GM23338 (cell line): ENCODE data around the gene FBLN5. TPM values are rescaled to one million over a fixed set of nuclear protein-coding genes. Genes with fewer than 3 reads are reported as not detected.

Experiments
- ATAC-seq: fragments of 200-7000 bp; cut with Tn5 transposase; 3 replicates; pipeline ENCODE4 v1.9.1; 2020
- DNase-seq: peaks from one replicate; pipeline ENCODE4 v3.0.0-alpha.2; 2015; ENCODE audit warnings: low spot score
- H2AFZ ChIP-seq: fragments of 200-600 bp; sonication (generic); 2 replicates; pipeline ENCODE4 v1.8.0; 2016; ENCODE audit warnings: antibody characterized with exemption, mild to moderate bottlenecking, moderate library complexity
- H3F3A ChIP-seq: fragments of 200-600 bp; sonication (generic); replicated peaks from 2 replicates; pipeline ENCODE4 v1.8.0; 2017; ENCODE audit warnings: antibody characterized with exemption, mixed run types, low read depth
- H3K27ac ChIP-seq: fragments of 200-600 bp; sonication (generic); 2 replicates; pipeline ENCODE4 v1.6.1; 2016; ENCODE audit warnings: low read depth
- H3K27me3 ChIP-seq: fragments of 200-600 bp; sonication (generic); 2 replicates; pipeline ENCODE4 v1.8.0; 2016; ENCODE audit warnings: mild to moderate bottlenecking, mixed run types, moderate library complexity; ENCODE audit not compliant: insufficient read depth
- H3K36me3 ChIP-seq: fragments of 200-600 bp; sonication (generic); 2 replicates; pipeline ENCODE4 v1.8.0; 2016; ENCODE audit warnings: mild to moderate bottlenecking; ENCODE audit not compliant: insufficient read depth
- H3K4me1 ChIP-seq: fragments of 200-600 bp; sonication (generic); 2 replicates; pipeline ENCODE4 v1.8.0; 2016; ENCODE audit warnings: mild to moderate bottlenecking, moderate library complexity; ENCODE audit not compliant: insufficient read depth
- H3K4me2 ChIP-seq: fragments of 200-600 bp; sonication (generic); 2 replicates; pipeline ENCODE4 v1.7.1; 2017; ENCODE audit warnings: mixed run types
- H3K4me3 ChIP-seq: fragments of 200-600 bp; sonication (generic); 2 replicates; pipeline ENCODE4 v1.6.1; 2016; ENCODE audit warnings: mixed run types
- H3K79me2 ChIP-seq: fragments of 200-600 bp; sonication (generic); replicated peaks from 2 replicates; pipeline ENCODE4 v1.8.0; 2017; ENCODE audit warnings: mild to moderate bottlenecking; ENCODE audit not compliant: insufficient read depth
- H3K9me2 ChIP-seq: fragments of 200-600 bp; sonication (generic); 2 replicates; pipeline ENCODE4 v1.8.0; 2017; ENCODE audit not compliant: insufficient read depth
- H4K20me1 ChIP-seq: fragments of 200-600 bp; sonication (generic); replicated peaks from 2 replicates; pipeline ENCODE4 v1.8.0; 2017; ENCODE audit warnings: mild to moderate bottlenecking; ENCODE audit not compliant: insufficient read depth
- H3K27ac Mint-ChIP-seq: 2 replicates; pipeline ENCODE4 v1.8.0; 2020; ENCODE audit warnings: inconsistent platforms, mild to moderate bottlenecking, moderate library complexity, mixed read lengths
- H3K27me3 Mint-ChIP-seq: 3 replicates; pipeline ENCODE4 v1.8.0; 2022; ENCODE audit warnings: low read depth, mild to moderate bottlenecking, moderate library complexity, mixed read lengths, inconsistent platforms; ENCODE audit not compliant: insufficient read depth, poor library complexity
- H3K36me3 Mint-ChIP-seq: 3 replicates; pipeline ENCODE4 v1.8.0; 2021; ENCODE audit warnings: low read depth, mild to moderate bottlenecking, inconsistent platforms, moderate library complexity, mixed read lengths
- H3K4me1 Mint-ChIP-seq: 3 replicates; pipeline ENCODE4 v1.8.0; 2020; ENCODE audit warnings: mild to moderate bottlenecking, inconsistent platforms, mixed read lengths
- H3K4me3 Mint-ChIP-seq: 3 replicates; pipeline ENCODE4 v1.8.0; 2021; ENCODE audit warnings: moderate library complexity, mild to moderate bottlenecking, inconsistent platforms, mixed read lengths
- H3K9me3 Mint-ChIP-seq: 3 replicates; pipeline ENCODE4 v1.8.0; 2020; ENCODE audit warnings: moderate library complexity, mild to moderate bottlenecking, inconsistent platforms, mixed read lengths
- CREB1 ChIP-seq: fragments of 250-450 bp; sonication (Bioruptor Pico); IDR thresholded peaks from 2 replicates; pipeline ENCODE4 v1.5.0; 2020; ENCODE audit warnings: low read depth, mild to moderate bottlenecking, moderate library complexity
- EZH2 ChIP-seq: fragments of 200-600 bp; sonication (generic); IDR thresholded peaks from one replicate; pipeline ENCODE4 v1.8.0; 2017; ENCODE audit warnings: antibody characterized with exemption, mild to moderate bottlenecking, low read depth; ENCODE audit not compliant: unreplicated experiment
- EZH2phosphoT487 ChIP-seq: fragments of 200-600 bp; sonication (generic); IDR thresholded peaks from one replicate; pipeline ENCODE4 v1.8.1; 2018; ENCODE audit warnings: antibody characterized with exemption; ENCODE audit not compliant: unreplicated experiment
- JUNB ChIP-seq: IDR thresholded peaks from one replicate; pipeline ENCODE4 v1.6.1; 2016; ENCODE audit warnings: antibody characterized with exemption; ENCODE audit not compliant: unreplicated experiment
- NANOG ChIP-seq: IDR thresholded peaks from 2 replicates; pipeline ENCODE4 v1.6.1; 2016; ENCODE audit warnings: antibody characterized with exemption, borderline replicate concordance
- POLR2AphosphoS5 ChIP-seq: IDR thresholded peaks from 2 replicates; pipeline ENCODE4 v1.6.1; 2016; ENCODE audit warnings: antibody characterized with exemption, low read depth
- STAT1 ChIP-seq: IDR thresholded peaks from one replicate; pipeline ENCODE4 v1.6.1; 2016; ENCODE audit warnings: antibody characterized with exemption; ENCODE audit not compliant: unreplicated experiment
- ZNF114 ChIP-seq: fragments of 250-450 bp; sonication (Bioruptor Pico); IDR thresholded peaks from 2 replicates; pipeline ENCODE4 v1.5.0; 2020; ENCODE audit warnings: mild to moderate bottlenecking, moderate library complexity
- ZNF331 ChIP-seq: fragments of 250-450 bp; sonication (Bioruptor Pico); IDR thresholded peaks from 2 replicates; pipeline ENCODE4 v1.5.0; 2020; ENCODE audit warnings: low read depth, mild to moderate bottlenecking, moderate library complexity
- polyA plus RNA-seq: library from polyadenylated mRNA; unstranded; fragments of >200 nt; fragmentation: Nextera tagmentation; extraction: Ambion mirVana; gene quantifications from 2 replicates; pipeline ENCODE4 v1.2.1, GENCODE V29; 2016
- total RNA-seq: library from RNA; depleted of rRNA; stranded (reverse); fragments of >200 nt; shearing (Covaris generic); gene quantifications from 2 replicates; pipeline ENCODE4 v1.2.3, GENCODE V29; 2014
- TF ChIP-seq, protein P1 (sequence below), 2 experiments: fragments of 200-600 bp in 1 of 2; sonication (generic) in 1 of 2; conservative IDR thresholded peaks; 2 replicates each; pipeline versions ENCODE4 v1.5.1 to v1.6.1; 2016 to 2017; ENCODE audit warnings: antibody characterized with exemption in 2 of 2, low read depth in 2 of 2, mild to moderate bottlenecking in 2 of 2, moderate library complexity in 1 of 2
- TF ChIP-seq, protein P2 (sequence below): IDR thresholded peaks from 2 replicates; pipeline ENCODE4 v1.6.1; 2016; ENCODE audit warnings: antibody characterized with exemption
- TF ChIP-seq, protein P3 (sequence below): IDR thresholded peaks from one replicate; pipeline ENCODE4 v1.6.1; 2018; ENCODE audit warnings: antibody characterized with exemption; ENCODE audit not compliant: unreplicated experiment

The FBLN5 gene
- total and polyA plus RNA-seq, 2 experiments from 2014 or later, result 4.3 to 4.9 TPM

DNA sequence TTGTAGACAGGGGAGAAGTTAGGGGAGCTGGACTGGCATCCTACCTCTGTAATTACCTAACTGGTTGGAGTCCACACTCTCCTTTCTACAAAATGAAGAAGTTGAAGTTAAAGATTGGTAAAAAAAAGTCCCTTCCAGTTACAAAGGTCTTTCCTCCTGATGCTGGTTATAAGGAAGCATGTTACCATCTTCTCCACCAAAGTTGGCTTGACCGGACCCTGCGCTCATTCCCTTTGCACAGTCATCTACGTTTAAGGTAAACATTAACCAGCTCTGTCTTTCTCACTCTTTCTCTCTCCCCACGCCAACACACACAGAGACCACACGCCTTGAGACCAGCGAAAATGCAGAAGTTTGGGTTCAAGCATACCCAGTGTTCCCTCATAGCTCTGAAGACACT lies 11.9 kb downstream of the FBLN5 start (continued):
- TF ChIP-seq, protein P1, sequence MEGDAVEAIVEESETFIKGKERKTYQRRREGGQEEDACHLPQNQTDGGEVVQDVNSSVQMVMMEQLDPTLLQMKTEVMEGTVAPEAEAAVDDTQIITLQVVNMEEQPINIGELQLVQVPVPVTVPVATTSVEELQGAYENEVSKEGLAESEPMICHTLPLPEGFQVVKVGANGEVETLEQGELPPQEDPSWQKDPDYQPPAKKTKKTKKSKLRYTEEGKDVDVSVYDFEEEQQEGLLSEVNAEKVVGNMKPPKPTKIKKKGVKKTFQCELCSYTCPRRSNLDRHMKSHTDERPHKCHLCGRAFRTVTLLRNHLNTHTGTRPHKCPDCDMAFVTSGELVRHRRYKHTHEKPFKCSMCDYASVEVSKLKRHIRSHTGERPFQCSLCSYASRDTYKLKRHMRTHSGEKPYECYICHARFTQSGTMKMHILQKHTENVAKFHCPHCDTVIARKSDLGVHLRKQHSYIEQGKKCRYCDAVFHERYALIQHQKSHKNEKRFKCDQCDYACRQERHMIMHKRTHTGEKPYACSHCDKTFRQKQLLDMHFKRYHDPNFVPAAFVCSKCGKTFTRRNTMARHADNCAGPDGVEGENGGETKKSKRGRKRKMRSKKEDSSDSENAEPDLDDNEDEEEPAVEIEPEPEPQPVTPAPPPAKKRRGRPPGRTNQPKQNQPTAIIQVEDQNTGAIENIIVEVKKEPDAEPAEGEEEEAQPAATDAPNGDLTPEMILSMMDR (conservative IDR thresholded peaks at IDR 0.05; ENCODE audit: low read depth in 2 of 2), result no peak
- TF ChIP-seq STAT1, result no peak
- TF ChIP-seq ZNF114 (CRISPR knock-in tag), result no peak
- TF ChIP-seq NANOG, result no peak
- TF ChIP-seq, protein P2, sequence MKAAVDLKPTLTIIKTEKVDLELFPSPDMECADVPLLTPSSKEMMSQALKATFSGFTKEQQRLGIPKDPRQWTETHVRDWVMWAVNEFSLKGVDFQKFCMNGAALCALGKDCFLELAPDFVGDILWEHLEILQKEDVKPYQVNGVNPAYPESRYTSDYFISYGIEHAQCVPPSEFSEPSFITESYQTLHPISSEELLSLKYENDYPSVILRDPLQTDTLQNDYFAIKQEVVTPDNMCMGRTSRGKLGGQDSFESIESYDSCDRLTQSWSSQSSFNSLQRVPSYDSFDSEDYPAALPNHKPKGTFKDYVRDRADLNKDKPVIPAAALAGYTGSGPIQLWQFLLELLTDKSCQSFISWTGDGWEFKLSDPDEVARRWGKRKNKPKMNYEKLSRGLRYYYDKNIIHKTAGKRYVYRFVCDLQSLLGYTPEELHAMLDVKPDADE, result no peak
- TF ChIP-seq EZH2, result no peak
- no peak for TF ChIP-seq ZNF331 (CRISPR knock-in tag)
- TF ChIP-seq EZH2phosphoT487, result no peak
- TF ChIP-seq, protein P3, sequence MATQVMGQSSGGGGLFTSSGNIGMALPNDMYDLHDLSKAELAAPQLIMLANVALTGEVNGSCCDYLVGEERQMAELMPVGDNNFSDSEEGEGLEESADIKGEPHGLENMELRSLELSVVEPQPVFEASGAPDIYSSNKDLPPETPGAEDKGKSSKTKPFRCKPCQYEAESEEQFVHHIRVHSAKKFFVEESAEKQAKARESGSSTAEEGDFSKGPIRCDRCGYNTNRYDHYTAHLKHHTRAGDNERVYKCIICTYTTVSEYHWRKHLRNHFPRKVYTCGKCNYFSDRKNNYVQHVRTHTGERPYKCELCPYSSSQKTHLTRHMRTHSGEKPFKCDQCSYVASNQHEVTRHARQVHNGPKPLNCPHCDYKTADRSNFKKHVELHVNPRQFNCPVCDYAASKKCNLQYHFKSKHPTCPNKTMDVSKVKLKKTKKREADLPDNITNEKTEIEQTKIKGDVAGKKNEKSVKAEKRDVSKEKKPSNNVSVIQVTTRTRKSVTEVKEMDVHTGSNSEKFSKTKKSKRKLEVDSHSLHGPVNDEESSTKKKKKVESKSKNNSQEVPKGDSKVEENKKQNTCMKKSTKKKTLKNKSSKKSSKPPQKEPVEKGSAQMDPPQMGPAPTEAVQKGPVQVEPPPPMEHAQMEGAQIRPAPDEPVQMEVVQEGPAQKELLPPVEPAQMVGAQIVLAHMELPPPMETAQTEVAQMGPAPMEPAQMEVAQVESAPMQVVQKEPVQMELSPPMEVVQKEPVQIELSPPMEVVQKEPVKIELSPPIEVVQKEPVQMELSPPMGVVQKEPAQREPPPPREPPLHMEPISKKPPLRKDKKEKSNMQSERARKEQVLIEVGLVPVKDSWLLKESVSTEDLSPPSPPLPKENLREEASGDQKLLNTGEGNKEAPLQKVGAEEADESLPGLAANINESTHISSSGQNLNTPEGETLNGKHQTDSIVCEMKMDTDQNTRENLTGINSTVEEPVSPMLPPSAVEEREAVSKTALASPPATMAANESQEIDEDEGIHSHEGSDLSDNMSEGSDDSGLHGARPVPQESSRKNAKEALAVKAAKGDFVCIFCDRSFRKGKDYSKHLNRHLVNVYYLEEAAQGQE, result no peak
- TF ChIP-seq JUNB, result no peak
- TF ChIP-seq CREB1, result no peak

DNA sequence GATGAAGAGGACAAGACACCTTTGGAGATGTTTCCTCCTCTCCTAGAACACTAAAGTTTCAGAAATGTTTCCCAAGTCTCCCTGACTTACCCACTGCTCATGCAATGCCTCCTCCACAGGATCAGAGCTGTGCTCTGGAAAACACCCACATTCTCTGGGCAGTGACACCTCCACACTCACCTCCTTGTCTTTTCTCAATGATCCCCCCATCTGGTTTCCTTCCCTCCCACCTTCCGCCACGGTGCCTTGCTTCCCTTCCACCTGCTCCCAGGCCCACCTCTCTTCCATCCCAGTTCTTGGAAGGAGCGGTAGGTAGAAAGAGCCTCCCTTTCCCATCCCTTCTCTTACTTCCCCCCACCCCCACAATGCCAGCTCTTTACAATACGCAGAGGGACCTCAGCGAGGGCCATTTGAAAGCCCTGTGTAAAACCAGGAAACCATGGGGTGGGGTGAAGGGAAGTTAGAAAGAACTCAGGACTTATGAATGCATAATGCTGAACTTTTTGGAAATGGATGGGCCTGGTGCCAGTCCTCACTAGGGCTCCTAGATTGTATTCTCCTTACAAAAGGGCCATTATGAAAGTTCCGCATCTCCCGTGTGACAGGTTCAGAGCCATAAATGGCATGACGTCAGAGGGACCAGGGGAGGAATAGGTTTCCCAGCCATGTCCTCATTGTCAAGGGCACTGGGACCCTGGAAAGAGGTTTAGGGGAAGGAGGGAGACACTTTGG lies 12.8 kb downstream of the FBLN5 start:
- DNase-seq (no peak), ATAC-seq (no peak)
- H3K27me3 Mint-ChIP-seq, result no peaks in the 10 kb centered on the region
- Histone ChIP-seq H3K4me2 (no peak overlapping the region), H3K36me3 (no peaks in the 10 kb centered on the region), H3K4me1 (0 out of 2 replicates have a peak, but pooled peaks cover 5% of the 10 kb centered on the region), H3K79me2 (no peaks in the 10 kb centered on the region), H2AFZ (no peak overlapping the region), H3K4me3 (no peak overlapping the region), H3K27ac (no peak overlapping the region), H3F3A (no peaks in the 10 kb centered on the region), H3K27me3 (no peaks in the 10 kb centered on the region), H3K9me2 (peaks cover 4% of the 10 kb centered on the region; the same call in 1 of the 2 replicates), H4K20me1 (no peaks in the 10 kb centered on the region)
- no peak overlapping the region for H3K27ac Mint-ChIP-seq
- H3K36me3 Mint-ChIP-seq, result no peaks in the 10 kb centered on the region
- H3K4me1 Mint-ChIP-seq, result peaks cover 14% of the 10 kb centered on the region; the same call in 2 of the 3 replicates
- H3K4me3 Mint-ChIP-seq, result no peak overlapping the region
- TF ChIP-seq NANOG (no peak), EZH2phosphoT487 (no peak), POLR2AphosphoS5 (no peak)
- no peaks in the 10 kb centered on the region for H3K9me3 Mint-ChIP-seq
